GM12874 (cell line): Measurements from ENCODE around the gene MBD2.

Experiments used
- TF ChIP-seq, protein P1 (sequence below): IDR thresholded peaks from 2 replicates; pipeline ENCODE4 v1.5.1; 2011; ENCODE audit warnings: low read depth, mild to moderate bottlenecking, control low read depth, low read length, moderate library complexity; ENCODE audit not compliant: insufficient read depth

The MBD2 gene

GRCh38 chr18:54241483-54241882 lies 17.0 kb upstream of the MBD2 start:
- TF ChIP-seq, protein P1, sequence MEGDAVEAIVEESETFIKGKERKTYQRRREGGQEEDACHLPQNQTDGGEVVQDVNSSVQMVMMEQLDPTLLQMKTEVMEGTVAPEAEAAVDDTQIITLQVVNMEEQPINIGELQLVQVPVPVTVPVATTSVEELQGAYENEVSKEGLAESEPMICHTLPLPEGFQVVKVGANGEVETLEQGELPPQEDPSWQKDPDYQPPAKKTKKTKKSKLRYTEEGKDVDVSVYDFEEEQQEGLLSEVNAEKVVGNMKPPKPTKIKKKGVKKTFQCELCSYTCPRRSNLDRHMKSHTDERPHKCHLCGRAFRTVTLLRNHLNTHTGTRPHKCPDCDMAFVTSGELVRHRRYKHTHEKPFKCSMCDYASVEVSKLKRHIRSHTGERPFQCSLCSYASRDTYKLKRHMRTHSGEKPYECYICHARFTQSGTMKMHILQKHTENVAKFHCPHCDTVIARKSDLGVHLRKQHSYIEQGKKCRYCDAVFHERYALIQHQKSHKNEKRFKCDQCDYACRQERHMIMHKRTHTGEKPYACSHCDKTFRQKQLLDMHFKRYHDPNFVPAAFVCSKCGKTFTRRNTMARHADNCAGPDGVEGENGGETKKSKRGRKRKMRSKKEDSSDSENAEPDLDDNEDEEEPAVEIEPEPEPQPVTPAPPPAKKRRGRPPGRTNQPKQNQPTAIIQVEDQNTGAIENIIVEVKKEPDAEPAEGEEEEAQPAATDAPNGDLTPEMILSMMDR: no peak

- TF ChIP-seq, protein P1: no peak
These were observed 16.2 kb upstream of the MBD2 start for GRCh38 chr18:54240629-54241107.

DNA sequence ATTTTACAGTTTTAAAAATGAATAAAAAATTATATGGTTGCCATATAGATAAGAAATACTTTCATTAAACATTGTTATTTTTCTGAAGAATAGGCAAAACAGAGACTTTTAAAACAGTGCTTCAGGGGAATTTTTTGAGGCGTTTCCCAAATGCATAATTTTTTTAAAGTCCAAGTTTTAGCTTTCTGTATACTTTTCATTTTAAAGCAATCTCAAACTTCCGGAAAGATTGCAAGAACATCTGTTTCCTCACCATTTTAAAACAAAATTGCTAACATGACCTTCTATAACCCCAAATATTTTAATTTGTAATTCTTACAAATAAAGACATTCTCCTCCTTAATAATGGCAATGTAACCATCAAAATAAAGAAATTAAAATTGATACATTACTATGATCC lies 15.1 kb upstream of the MBD2 start:
- TF ChIP-seq, protein P1: no peak

- TF ChIP-seq, protein P1: no peak
These were observed 14.6 kb upstream of the MBD2 start for GRCh38 chr18:54239091-54239490.

GRCh38 chr18:54238173-54238936 lies 13.9 kb upstream of the MBD2 start:
- TF ChIP-seq, protein P1: no peak

GRCh38 chr18:54235871-54236270 lies 11.4 kb upstream of the MBD2 start:
- TF ChIP-seq, protein P1: no peak

DNA sequence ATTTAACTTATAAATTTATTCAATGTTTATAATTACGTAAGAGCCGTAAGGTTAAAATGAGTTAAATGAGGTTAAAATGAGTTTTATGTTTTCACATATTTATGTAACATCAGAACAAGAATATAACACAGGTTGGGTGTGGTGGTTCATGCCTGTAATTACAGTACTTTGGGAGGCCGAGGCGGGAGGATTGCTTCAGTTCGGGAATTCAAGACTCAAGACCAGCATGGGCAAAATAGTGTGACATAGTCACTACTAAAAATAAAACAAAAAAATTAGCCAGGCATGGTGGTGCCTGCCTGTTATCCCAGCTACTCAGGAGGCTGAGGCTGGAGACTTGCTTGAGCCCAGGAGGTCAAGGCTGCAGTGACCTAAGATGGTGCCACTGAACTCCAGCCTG lies 9.3 kb upstream of the MBD2 start:
- TF ChIP-seq, protein P1: no peak

GRCh38 chr18:54233228-54233625 lies 8.8 kb upstream of the MBD2 start:
- TF ChIP-seq, protein P1: no peak
